Muscle of leg (tissue), 11 donors: ENCODE results near the gene EPB41L3. TPM values are rescaled to one million over a fixed set of nuclear protein-coding genes. Genes with fewer than 3 reads are reported as not detected.

Source experiments
- DNase-seq: peaks from one replicate; pipeline ENCODE4 v3.0.0; 2013
- H3K27ac ChIP-seq: one replicate; pipeline ENCODE4 v1.5.1; 2013; ENCODE audit warnings: mild to moderate bottlenecking, low read length, control low read depth
- H3K27me3 ChIP-seq: one replicate; pipeline ENCODE4 v1.6.1; 2013; ENCODE audit warnings: low read length; ENCODE audit not compliant: control insufficient read depth, insufficient read depth
- H3K36me3 ChIP-seq: one replicate; pipeline ENCODE4 v1.6.1; 2013; ENCODE audit warnings: low read length; ENCODE audit not compliant: control insufficient read depth, insufficient read depth
- H3K4me1 ChIP-seq: one replicate; pipeline ENCODE4 v1.6.1; 2013; ENCODE audit warnings: low read length; ENCODE audit not compliant: control insufficient read depth, insufficient read depth
- H3K4me3 ChIP-seq: one replicate; pipeline ENCODE4 v1.5.1; 2013; ENCODE audit warnings: low read length, control low read depth
- H3K9me3 ChIP-seq: replicated peaks from 2 replicates; pipeline ENCODE4 v1.6.1; 2013; ENCODE audit warnings: low read depth, low read length; ENCODE audit not compliant: control insufficient read depth
- WGBS: methylation state at CpG from one replicate; pipeline ENCODE4 v1.1.5; 2013; ENCODE audit warnings: missing lambda C conversion rate; ENCODE audit not compliant: insufficient coverage; 5-methylcytosine and 5-hydroxymethylcytosine counted together
- polyA plus RNA-seq, 8 donors: library from polyadenylated mRNA; unstranded; fragments of 120-200 nt; gene quantifications; one replicate each; pipeline versions ENCODE4 v1.2.1 to v1.2.3, GENCODE V29; 2013; ENCODE audit warnings: inconsistent platforms in 1 of 8, low replicate concordance in 1 of 8; ENCODE audit not compliant: insufficient read length in 8 of 8, insufficient read depth in 1 of 8
- total RNA-seq: library from RNA; stranded (reverse); fragments of 120-200 nt; gene quantifications from one replicate; pipeline ENCODE4 v1.2.4, GENCODE V29; 2013

EPB41L3 gene
- total and polyA plus RNA-seq, 9 donors: 80.6 to 128 (median 117) TPM

DNA sequence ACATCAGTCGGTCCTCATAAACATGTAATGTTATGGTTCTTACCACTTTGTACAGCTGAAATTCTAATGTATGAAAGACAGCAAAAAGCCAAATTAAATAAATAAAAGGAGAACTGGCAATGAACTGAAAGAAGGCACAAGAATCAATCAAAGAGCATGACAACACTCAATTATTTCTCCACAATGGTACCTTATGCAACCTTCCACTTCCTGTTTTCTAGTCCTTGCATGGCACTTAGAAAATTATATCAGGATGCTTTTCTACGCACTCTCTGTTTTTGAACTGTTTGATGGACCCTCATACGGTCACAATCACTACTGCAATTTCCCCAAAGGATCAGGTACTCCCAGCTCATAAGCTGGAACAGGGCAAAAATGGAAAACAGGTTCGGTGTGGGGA lies 81.6 kb downstream of the EPB41L3 start:
- Histone ChIP-seq H3K4me1 (peaks cover 8% of the 10 kb centered on the region), H3K36me3 (no peaks in the 10 kb centered on the region), H3K27ac (no peak overlapping the region), H3K27me3 (no peaks in the 10 kb centered on the region), H3K4me3 (no peak overlapping the region), H3K9me3 (no peaks in the 10 kb centered on the region)
- WGBS: no CpG with 5 or more reads among the region's 4 CpGs
- DNase-seq: no peak

DNA sequence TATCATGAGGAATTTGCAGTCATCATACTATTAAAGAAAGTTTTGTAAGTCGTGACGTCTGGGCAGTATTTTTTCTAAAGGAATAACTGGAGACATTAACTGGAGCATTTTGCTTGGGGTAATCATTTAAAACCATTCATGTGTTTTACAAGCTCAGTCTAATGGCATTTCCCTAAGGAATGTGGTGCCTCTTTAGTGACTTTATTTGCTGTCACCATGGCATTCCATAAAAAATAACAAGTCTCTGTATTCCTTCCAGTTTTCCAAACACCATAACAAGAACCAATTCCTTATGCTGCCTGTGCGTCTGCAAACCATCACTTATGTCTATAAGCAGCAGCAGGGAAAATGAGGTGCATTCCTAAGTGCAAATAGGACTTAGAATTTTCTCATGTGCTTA lies 82.8 kb downstream of the EPB41L3 start:
- Histone ChIP-seq H3K36me3 (no peaks in the 10 kb centered on the region), H3K27me3 (no peaks in the 10 kb centered on the region), H3K27ac (no peak overlapping the region), H3K4me1 (peaks cover 11% of the 10 kb centered on the region), H3K9me3 (no peaks in the 10 kb centered on the region), H3K4me3 (no peak overlapping the region)
- DNase-seq: no peak
- WGBS: no CpG with 5 or more reads among the region's 3 CpGs

GRCh38 chr18:5457462-5457957 lies 86.3 kb downstream of the EPB41L3 start:
- Histone ChIP-seq H3K4me1 (peaks cover 3% of the 10 kb centered on the region), H3K4me3 (no peak overlapping the region), H3K27me3 (no peaks in the 10 kb centered on the region), H3K27ac (no peak overlapping the region), H3K36me3 (no peaks in the 10 kb centered on the region), H3K9me3 (no peaks in the 10 kb centered on the region)
- WGBS: 32% methylated on average over 4 of the region's 7 CpGs
- DNase-seq: no peak

GRCh38 chr18:5456577-5457461 lies 87.0 kb downstream of the EPB41L3 start:
- H3K27ac ChIP-seq: peak overlapping the region; percentile 2
- H3K4me3 ChIP-seq: no peak overlapping the region

DNA sequence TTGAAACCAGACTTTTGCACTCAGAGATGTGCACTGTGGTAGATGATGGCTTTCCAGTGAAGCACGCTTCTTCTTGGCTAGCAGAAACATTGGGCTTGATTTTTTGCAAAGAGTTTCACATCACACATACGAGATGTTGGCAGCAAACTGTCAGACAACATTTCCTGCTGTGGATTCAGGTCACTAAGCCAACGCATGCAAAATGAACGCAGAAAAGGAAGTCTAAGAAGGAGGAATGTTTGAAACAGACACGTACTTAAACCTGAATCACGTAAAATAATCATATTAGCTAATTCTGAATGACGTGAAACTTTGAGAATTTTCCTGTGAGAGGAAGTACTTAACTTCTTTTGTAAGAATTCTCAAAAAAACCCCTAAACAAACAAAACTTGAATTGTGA lies 88.1 kb downstream of the EPB41L3 start:
- H3K4me3 ChIP-seq: no peak overlapping the region
- DNase-seq: peak; percentile 80
- H3K27ac ChIP-seq: no peak overlapping the region
- H3K36me3 ChIP-seq: no peaks in the 10 kb centered on the region
- 33% methylated on average over 3 of the region's 7 CpGs for WGBS
- H3K9me3 ChIP-seq: no peaks in the 10 kb centered on the region
- H3K4me1 ChIP-seq: peaks cover 3% of the 10 kb centered on the region
- H3K27me3 ChIP-seq: no peaks in the 10 kb centered on the region

More at GRCh38 chr18:5456577-5457461, 87.0 kb downstream of the EPB41L3 start:
- H3K9me3 ChIP-seq: no peaks in the 10 kb centered on the region
- no peaks in the 10 kb centered on the region for H3K27me3 ChIP-seq
- 30% methylated on average over 6 of the region's 15 CpGs for WGBS
- DNase-seq: peak; percentile 56
- peaks cover 3% of the 10 kb centered on the region for H3K4me1 ChIP-seq
- no peaks in the 10 kb centered on the region for H3K36me3 ChIP-seq

DNA sequence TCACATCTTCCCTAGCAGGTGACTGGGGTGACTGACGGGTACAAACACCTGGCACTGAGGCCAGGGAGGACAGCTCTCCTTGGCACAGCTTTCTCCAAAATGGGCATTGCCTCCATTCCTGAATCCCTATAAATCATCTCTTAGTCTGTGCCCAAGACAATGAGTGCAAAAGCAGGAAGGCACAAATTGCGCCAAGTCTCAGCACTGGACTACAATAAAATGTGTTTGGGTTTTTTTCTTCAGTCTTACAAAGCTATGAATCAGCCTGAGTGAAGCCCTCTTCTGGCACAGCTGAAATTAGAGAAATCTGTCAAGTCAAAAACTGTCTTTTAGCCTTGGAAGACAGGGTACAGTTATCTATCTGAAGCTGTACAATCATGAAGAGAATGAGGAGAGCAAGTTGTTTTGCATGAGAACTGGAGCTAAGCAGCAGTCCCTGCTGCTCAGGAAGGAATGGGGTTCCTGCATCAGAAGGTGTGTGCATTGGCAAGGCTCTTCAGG lies 90.8 kb downstream of the EPB41L3 start:
- no peaks in the 10 kb centered on the region for H3K27me3 ChIP-seq
- no peaks in the 10 kb centered on the region for H3K36me3 ChIP-seq
- H3K4me1 ChIP-seq: peaks cover 3% of the 10 kb centered on the region
- H3K4me3 ChIP-seq: no peak overlapping the region
- DNase-seq: no peak
- WGBS: 100% methylated on average over 1 of the region's 2 CpGs
- H3K27ac ChIP-seq: no peak overlapping the region
- H3K9me3 ChIP-seq: no peaks in the 10 kb centered on the region

- WGBS: 100% methylated on average over 4 of the region's 9 CpGs
- no peak overlapping the region for H3K4me3 ChIP-seq
These were observed 91.9 kb downstream of the EPB41L3 start for GRCh38 chr18:5451871-5452270.

GRCh38 chr18:5451150-5451549 lies 92.6 kb downstream of the EPB41L3 start:
- Histone ChIP-seq H3K4me1 (no peaks in the 10 kb centered on the region), H3K27ac (no peak overlapping the region), H3K36me3 (no peaks in the 10 kb centered on the region), H3K27me3 (no peaks in the 10 kb centered on the region), H3K4me3 (no peak overlapping the region), H3K9me3 (no peaks in the 10 kb centered on the region)
- DNase-seq: no peak

More at GRCh38 chr18:5451871-5452270, 91.9 kb downstream of the EPB41L3 start:
- no peak for DNase-seq
- Histone ChIP-seq H3K36me3 (no peaks in the 10 kb centered on the region), H3K4me1 (peaks cover 3% of the 10 kb centered on the region), H3K27me3 (no peaks in the 10 kb centered on the region), H3K27ac (no peak overlapping the region), H3K9me3 (no peaks in the 10 kb centered on the region)

DNA sequence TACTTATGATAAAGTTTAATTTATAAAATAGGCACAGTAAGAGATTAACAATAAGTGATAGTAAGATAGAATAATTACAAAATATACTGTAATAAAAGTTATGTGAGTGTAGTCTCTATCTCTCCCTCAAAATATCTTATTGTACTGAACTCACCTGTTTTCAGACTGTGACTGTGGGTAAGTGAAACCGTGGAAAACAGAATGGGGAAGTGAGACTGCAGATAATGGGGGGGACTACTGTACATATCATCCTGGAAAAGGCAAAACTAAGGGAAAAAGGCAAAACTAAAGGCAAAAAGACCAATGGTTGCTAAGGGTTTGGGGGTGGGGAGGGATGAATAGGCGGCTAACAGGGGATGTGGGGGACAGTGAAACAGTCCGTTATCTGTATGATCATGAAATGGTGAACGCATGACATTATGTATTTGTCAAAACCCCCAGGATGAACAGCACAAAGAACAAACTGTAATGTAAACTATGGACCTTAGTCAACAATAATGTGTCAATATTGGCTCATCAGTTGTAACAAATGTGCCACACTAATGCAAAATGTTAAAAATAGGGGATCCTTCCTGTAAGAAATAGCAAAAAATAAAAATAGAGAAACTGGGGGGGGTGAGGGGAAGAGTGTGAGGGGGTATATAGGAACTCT lies 93.8 kb downstream of the EPB41L3 start:
- Histone ChIP-seq H3K27me3 (no peaks in the 10 kb centered on the region), H3K27ac (no peak overlapping the region), H3K4me3 (no peak overlapping the region), H3K36me3 (no peaks in the 10 kb centered on the region), H3K4me1 (no peaks in the 10 kb centered on the region), H3K9me3 (no peaks in the 10 kb centered on the region)
- no peak for DNase-seq
- WGBS: 78% methylated on average over 1 of the region's 4 CpGs

DNA sequence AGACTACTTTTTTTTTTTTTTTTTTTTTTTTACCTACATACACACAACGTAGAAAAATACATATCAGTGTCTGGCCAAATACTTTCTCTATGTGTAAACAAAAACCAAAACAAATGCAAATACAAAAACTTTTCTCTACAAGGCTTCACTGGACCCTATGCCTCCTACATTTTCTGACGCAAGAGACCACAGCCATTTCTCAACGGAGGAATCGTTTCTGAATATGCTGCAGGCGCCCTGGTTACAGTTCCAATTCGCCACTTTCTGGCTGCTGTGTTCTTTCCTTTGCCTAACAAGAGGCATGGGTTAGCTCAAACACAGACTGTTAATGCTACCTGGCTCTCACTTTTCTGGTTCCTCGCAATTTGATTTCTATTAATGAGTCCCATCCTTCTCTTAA lies 96.4 kb downstream of the EPB41L3 start:
- no peaks in the 10 kb centered on the region for H3K4me1 ChIP-seq
- H3K4me3 ChIP-seq: no peak overlapping the region
- DNase-seq: no peak
- H3K9me3 ChIP-seq: no peaks in the 10 kb centered on the region
- WGBS: 74% methylated on average over 5 of the region's 7 CpGs
- no peak overlapping the region for H3K27ac ChIP-seq
- H3K36me3 ChIP-seq: no peaks in the 10 kb centered on the region
- H3K27me3 ChIP-seq: no peaks in the 10 kb centered on the region
